Spinal cord (tissue), 10 donors: ENCODE measurements around the gene TTYH2. TPM values are rescaled to one million over a fixed set of nuclear protein-coding genes. Genes with fewer than 3 reads are reported as not detected.
A peak's percentile ranks its signal among the peaks of the same experiment; 100 is the strongest.
"Not testable (repeated sequence)": the region's sequence is repeated elsewhere in the genome, so short reads cannot be mapped to it uniquely, and the experiment has no call there.

Source experiments
- DNase-seq, 6 donors: peaks; one replicate each; pipeline versions ENCODE4 v3.0.0 to v3.0.0-alpha.2; 2013 to 2015; ENCODE audit warnings: low spot score in 6 of 6, low read depth in 4 of 6
- H3K27ac ChIP-seq: one replicate; pipeline ENCODE4 v1.5.1; 2013; ENCODE audit warnings: low read depth, low read length, control low read depth
- H3K27me3 ChIP-seq: one replicate; pipeline ENCODE4 v1.6.1; 2013; ENCODE audit warnings: low read length; ENCODE audit not compliant: control insufficient read depth, insufficient read depth
- H3K36me3 ChIP-seq: one replicate; pipeline ENCODE4 v1.6.1; 2013; ENCODE audit warnings: low read length; ENCODE audit not compliant: control insufficient read depth, insufficient read depth
- H3K4me1 ChIP-seq: one replicate; pipeline ENCODE4 v1.6.1; 2013; ENCODE audit warnings: low read length; ENCODE audit not compliant: control insufficient read depth, insufficient read depth
- H3K4me3 ChIP-seq: one replicate; pipeline ENCODE4 v1.5.1; 2013; ENCODE audit warnings: low read depth, low read length, control low read depth
- H3K9me3 ChIP-seq: one replicate; pipeline ENCODE4 v1.6.1; 2013; ENCODE audit warnings: low read length; ENCODE audit not compliant: control insufficient read depth, insufficient read depth
- WGBS: methylation state at CpG from one replicate; pipeline ENCODE4 v1.1.5; 2013; ENCODE audit warnings: missing lambda C conversion rate; ENCODE audit not compliant: insufficient coverage; 5-methylcytosine and 5-hydroxymethylcytosine counted together
- polyA plus RNA-seq, 2 donors: library from polyadenylated mRNA; unstranded; fragments of 120-200 nt; gene quantifications; one replicate each; pipeline ENCODE4 v1.2.1, GENCODE V29; 2013; ENCODE audit not compliant: insufficient read length in 2 of 2
- total RNA-seq, 2 donors: library from RNA; depleted of rRNA in 1 of 2; stranded (reverse); fragments of 120-200 nt in 1 of 2; fragments of >200 nt in 1 of 2; gene quantifications; one replicate each; pipeline versions ENCODE4 v1.2.3 to v1.2.4, GENCODE V29; 2013 to 2014
- donor health status: healthy.

The TTYH2 gene
- total and polyA plus RNA-seq, 4 donors, result 25.0 to 66.4 (median 43.4) TPM

DNA sequence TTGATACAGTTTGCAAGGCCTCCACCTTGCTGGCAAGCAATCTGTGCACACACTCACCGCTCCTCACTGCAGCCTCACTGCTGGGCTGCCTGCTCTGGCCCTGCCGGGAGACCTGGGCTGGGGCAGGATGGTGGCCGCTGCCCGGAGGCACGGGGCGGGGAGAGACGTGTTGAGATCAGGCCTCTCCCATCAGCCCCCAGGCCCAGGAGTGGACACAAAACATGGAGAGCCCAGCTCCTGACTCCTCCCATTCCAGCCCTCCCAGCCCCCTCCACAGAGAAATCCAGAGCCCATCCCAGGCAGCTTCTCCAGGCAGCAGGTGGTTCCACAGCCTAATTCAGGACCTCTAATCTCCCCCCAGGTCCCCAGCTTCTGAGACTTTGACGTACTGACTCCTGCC lies 33.0 kb upstream of the TTYH2 start:
- DNase-seq, result no peak
- Histone ChIP-seq H3K27ac (no peak overlapping the region), H3K27me3 (peaks cover 3% of the 10 kb centered on the region), H3K36me3 (no peaks in the 10 kb centered on the region), H3K4me3 (no peak overlapping the region), H3K9me3 (no peaks in the 10 kb centered on the region), H3K4me1 (peaks cover 31% of the 10 kb centered on the region)
- WGBS, result 51% methylated on average over 8 of the region's 8 CpGs

- Histone ChIP-seq H3K4me3 (no peak overlapping the region), H3K4me1 (peaks cover 35% of the 10 kb centered on the region), H3K9me3 (no peaks in the 10 kb centered on the region), H3K36me3 (no peaks in the 10 kb centered on the region), H3K27me3 (no peaks in the 10 kb centered on the region), H3K27ac (no peak overlapping the region)
- 100% methylated on average over 1 of the region's 4 CpGs for WGBS
- DNase-seq, result peak in 1 of 6 donors; percentile 59
These were observed 32.0 kb upstream of the TTYH2 start for GRCh38 chr17:74181341-74181740.

GRCh38 chr17:74182041-74182723 lies 31.2 kb upstream of the TTYH2 start:
- Histone ChIP-seq H3K27me3 (no peaks in the 10 kb centered on the region), H3K4me3 (no peak overlapping the region), H3K27ac (no peak overlapping the region), H3K4me1 (peaks cover 32% of the 10 kb centered on the region), H3K9me3 (no peaks in the 10 kb centered on the region), H3K36me3 (no peaks in the 10 kb centered on the region)
- WGBS, result 68% methylated on average over 17 of the region's 17 CpGs
- peak in 1 of 6 donors; percentile 90 for DNase-seq

- Histone ChIP-seq H3K27me3 (no peaks in the 10 kb centered on the region), H3K9me3 (no peaks in the 10 kb centered on the region), H3K27ac (no peak overlapping the region), H3K36me3 (no peaks in the 10 kb centered on the region), H3K4me3 (no peak overlapping the region), H3K4me1 (peaks cover 37% of the 10 kb centered on the region)
- no peak for DNase-seq
- 84% methylated on average over 5 of the region's 9 CpGs for WGBS
These were observed 30.0 kb upstream of the TTYH2 start for GRCh38 chr17:74183411-74183810.

- Histone ChIP-seq H3K9me3 (no peaks in the 10 kb centered on the region), H3K27ac (no peak overlapping the region), H3K36me3 (no peaks in the 10 kb centered on the region), H3K4me3 (no peak overlapping the region), H3K27me3 (no peaks in the 10 kb centered on the region), H3K4me1 (peaks cover 32% of the 10 kb centered on the region)
- 53% methylated on average over 3 of the region's 9 CpGs for WGBS
- peak in 1 of 6 donors; percentile 91 for DNase-seq
These were observed 27.7 kb upstream of the TTYH2 start for GRCh38 chr17:74185571-74186185.

- Histone ChIP-seq H3K9me3 (no peaks in the 10 kb centered on the region), H3K4me3 (no peak overlapping the region), H3K27me3 (no peaks in the 10 kb centered on the region), H3K36me3 (no peaks in the 10 kb centered on the region), H3K4me1 (peaks cover 27% of the 10 kb centered on the region), H3K27ac (no peak overlapping the region)
- 97% methylated on average over 19 of the region's 20 CpGs for WGBS
- no peak for DNase-seq
These were observed 26.9 kb upstream of the TTYH2 start for GRCh38 chr17:74186498-74186897.

DNA sequence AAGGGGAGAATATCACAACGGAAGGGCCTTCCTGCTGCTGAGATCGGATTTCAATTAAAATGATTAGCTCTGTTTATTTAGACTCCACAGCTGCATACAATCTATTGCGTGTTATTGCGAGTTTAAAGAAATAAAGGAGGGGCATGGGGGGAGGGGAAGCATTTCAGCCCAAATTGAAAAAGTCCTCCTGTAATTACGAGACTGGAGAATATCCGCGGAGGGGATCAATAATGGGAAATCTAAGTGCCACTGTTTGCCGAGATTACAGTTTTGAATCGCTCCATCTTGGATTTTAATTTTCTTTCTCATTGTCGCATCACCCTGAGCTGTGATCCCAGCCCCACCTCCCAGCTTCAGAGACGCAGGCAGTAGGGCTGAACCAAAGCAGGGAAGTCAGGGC lies 25.6 kb upstream of the TTYH2 start:
- WGBS, result 57% methylated on average over 8 of the region's 11 CpGs
- peak in 1 of 6 donors; percentile 95 for DNase-seq

DNA sequence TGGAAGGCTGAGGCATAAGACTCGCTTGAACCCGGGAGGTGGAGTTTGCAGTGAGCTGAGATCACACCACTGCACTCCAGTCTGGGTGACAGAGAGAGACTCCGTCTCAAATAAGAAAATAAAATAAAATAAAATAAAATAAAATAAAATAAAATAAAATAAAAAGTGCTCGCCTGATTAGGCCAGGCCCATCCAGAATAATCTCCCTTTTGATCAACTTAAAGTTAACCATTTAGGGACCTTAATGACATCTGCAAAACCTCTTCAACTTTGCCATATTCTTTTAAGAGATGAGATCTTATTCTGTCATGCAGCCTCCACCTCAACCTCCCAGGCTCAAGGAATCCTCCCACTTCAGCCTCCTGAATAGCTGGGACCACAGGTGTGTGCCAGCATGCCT lies 24.7 kb upstream of the TTYH2 start:
- H3K4me3 ChIP-seq, H3K36me3 ChIP-seq, H3K9me3 ChIP-seq, H3K27ac ChIP-seq, DNase-seq, H3K27me3 ChIP-seq: not testable (repeated sequence)
- no CpG with 5 or more reads among the region's 4 CpGs for whole genome bisulfite sequencing
- H3K4me1 ChIP-seq, result peaks cover 21% of the 10 kb centered on the region

More for the DNA sequence above, 25.6 kb upstream of the TTYH2 start:
- Histone ChIP-seq H3K27ac (no peak overlapping the region), H3K4me1 (peaks cover 15% of the 10 kb centered on the region), H3K4me3 (no peak overlapping the region), H3K36me3 (no peaks in the 10 kb centered on the region), H3K9me3 (no peaks in the 10 kb centered on the region), H3K27me3 (no peaks in the 10 kb centered on the region)

DNA sequence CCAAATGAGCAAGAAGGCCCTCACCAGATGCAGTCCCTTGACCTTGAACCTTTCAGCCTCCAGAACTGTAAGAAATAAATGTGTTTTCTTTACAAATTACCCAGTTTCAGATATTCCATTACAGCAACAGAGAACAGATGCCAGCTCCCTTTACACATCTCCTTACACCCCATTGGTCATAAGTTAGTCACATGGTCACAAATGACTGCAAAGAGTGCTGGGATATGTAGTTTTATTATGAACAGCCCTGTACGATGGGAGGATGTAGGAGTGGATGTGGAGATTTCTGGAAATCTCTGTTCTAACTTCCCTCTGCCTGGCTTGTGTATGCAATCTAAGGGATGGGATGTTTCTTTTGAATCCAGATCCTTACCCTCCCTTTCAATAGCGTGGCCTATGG lies 23.2 kb upstream of the TTYH2 start:
- no peaks in the 10 kb centered on the region for H3K27me3 ChIP-seq

More for the DNA sequence above, 23.2 kb upstream of the TTYH2 start:
- no peak overlapping the region for H3K4me3 ChIP-seq
- H3K27ac ChIP-seq, result no peak overlapping the region
- WGBS, result 63% methylated on average over 1 of the region's 2 CpGs
- no peaks in the 10 kb centered on the region for H3K36me3 ChIP-seq
- H3K4me1 ChIP-seq, result peaks cover 21% of the 10 kb centered on the region
- no peaks in the 10 kb centered on the region for H3K9me3 ChIP-seq
- DNase-seq, result peak in 2 of 6 donors; percentile 88 to 96
